Measurements from ENCODE around the gene LCAT.

Gene LCAT

GRCh38 chr16:67957622-67958021 lies 13.7 kb upstream of the LCAT start:
- no peak for DNase-seq (ENCODE audit: low spot score)
- no peak for TF ChIP-seq CTCF (IDR thresholded peaks at IDR 0.05; ENCODE audit: extremely low read depth, insufficient read depth, missing control alignments)
- in situ Hi-C loops (cut with MboI; ENCODE audit: low pct_unique_long_range_greater_than_20kb, low sequenced_read_pairs, unreplicated experiment): no loop called here

DNA sequence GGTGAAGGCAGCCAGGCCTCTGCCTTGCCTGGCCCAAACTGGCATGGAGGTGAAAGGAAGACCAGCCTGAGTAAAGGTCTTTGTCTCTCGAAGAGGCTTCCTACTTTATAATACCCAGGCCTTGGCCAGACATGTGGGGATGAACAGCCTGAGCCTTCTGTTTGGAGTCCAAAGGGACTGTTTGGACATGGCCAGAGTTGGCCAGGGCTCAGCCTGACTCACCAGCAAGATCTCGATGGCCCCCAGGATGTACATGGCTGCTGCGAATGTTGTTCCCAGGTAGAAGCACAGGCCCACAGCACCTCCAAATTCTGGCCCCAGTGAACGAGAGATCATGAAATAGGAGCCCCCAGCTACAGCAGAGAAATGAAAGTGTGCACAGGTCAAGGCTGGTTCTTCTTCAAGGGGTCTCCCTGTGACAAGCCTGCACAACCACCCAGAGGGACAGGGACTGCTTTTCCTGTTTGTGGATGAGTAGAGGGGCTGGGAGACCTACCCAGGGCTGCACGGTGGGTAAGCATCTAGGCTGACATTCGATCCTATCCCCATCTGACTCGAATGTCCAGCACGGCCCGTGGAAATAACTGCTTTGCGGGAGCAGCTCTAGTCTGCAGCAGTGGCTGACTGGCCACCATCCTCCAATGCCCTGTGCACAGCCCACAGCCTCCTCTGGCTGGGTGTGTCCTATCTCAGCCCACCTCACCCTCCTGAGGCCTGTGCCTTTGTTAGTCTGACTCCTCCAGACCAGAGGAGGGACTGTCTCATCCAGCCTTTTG lies 10.7 kb upstream of the LCAT start:
- in situ Hi-C loops (cut with MboI; ENCODE audit: low pct_unique_long_range_greater_than_20kb, low sequenced_read_pairs, unreplicated experiment): no loop called here
- no peak for TF ChIP-seq CTCF (IDR thresholded peaks at IDR 0.05; ENCODE audit: extremely low read depth, insufficient read depth, missing control alignments)
- no peak for DNase-seq (ENCODE audit: low spot score)

DNA sequence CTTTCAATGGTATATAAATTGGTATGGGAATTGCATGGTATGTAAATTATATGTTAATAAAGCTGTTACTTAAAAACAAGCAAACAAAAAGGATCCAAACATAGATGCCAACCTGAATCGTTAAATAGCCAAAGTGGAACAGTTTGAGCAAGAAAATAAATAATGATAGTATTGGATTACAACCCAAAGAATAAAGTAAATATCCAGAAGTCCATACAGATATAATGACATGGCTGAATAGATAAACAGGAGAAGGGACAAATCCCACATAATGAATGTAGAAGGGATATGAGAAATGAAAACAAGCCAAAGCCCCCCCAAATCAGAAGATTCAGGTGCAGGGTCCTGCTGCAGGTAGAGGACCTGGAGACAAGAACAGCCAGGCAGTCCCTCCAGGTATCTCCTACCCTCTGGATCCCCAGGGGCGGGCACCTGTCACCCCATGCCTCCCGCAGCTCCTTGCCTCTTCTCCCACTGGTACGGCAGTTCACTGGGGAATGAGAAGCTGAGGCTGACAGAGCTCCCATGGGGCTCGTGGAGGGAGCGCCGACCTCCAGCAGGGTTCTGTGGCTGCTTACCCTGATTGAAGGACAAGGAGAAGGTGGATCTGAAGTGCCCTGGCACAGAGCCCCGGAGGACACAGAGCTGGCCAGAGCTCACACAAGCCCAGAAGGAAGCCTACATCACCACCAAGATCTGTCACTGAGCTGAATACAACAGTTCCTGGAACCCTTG lies 9.9 kb upstream of the LCAT start:
- no peak for DNase-seq (ENCODE audit: low spot score)
- TF ChIP-seq CTCF (IDR thresholded peaks at IDR 0.05; ENCODE audit: extremely low read depth, insufficient read depth, missing control alignments): no peak
- in situ Hi-C loops (cut with MboI; ENCODE audit: low pct_unique_long_range_greater_than_20kb, low sequenced_read_pairs, unreplicated experiment): no loop called here

- TF ChIP-seq CTCF (IDR thresholded peaks at IDR 0.05; ENCODE audit: extremely low read depth, insufficient read depth, missing control alignments): no peak
- in situ Hi-C loops (cut with MboI; ENCODE audit: low pct_unique_long_range_greater_than_20kb, low sequenced_read_pairs, unreplicated experiment): no loop called here
- DNase-seq (ENCODE audit: low spot score): no peak
Measured at GRCh38 chr16:67951485-67951884, 7.6 kb upstream of the LCAT start.

DNA sequence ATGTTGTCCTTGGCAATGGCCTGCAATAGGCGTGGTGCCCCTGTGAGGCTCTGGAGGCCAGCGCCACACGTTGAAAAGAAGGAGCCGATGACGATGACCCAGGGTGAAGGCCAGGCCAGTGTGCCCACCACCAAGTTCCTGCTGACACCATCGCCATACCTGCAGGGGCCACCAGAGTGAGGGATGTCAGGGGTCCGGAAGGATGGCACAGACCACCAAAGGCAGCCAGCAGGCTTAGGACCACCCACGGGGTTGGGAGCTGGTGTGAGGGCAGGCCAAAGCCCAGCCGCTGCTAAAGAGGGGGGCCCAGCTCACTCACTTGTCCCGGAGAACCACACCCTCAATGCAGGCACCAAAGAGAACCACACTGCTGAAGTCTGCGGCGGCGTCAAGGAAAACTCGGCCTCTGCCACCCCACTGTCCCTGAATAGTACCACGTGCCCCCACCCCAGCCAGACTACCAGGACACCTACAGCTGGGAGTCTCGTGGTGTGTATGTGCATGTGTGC lies 6.5 kb upstream of the LCAT start:
- no peak for TF ChIP-seq CTCF (IDR thresholded peaks at IDR 0.05; ENCODE audit: extremely low read depth, insufficient read depth, missing control alignments)
- no peak for DNase-seq (ENCODE audit: low spot score)
- in situ Hi-C loops (cut with MboI; ENCODE audit: low pct_unique_long_range_greater_than_20kb, low sequenced_read_pairs, unreplicated experiment): no loop called here

DNA sequence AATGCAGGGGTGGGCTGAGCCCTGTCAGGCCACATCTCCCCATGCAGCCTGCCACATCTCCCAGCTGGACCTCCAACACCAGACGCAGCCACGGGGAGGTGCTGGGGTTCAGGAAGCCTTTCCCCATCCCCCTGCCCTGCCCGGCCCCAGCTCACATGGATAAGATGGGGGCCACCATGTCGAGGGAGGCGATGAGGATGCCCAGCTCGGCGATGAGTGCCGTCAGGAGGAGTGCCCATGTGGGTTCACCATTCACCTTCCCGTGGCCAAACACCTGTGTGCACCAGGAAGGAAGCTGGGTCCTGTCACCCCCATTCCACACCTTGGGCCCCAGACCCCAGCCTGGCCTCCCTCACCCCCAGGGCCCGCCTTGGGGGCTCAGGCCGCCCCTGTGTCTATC lies 5.7 kb upstream of the LCAT start:
- no peak for TF ChIP-seq CTCF (IDR thresholded peaks at IDR 0.05; ENCODE audit: extremely low read depth, insufficient read depth, missing control alignments)
- in situ Hi-C loops (cut with MboI; ENCODE audit: low pct_unique_long_range_greater_than_20kb, low sequenced_read_pairs, unreplicated experiment): no loop called here
- no peak for DNase-seq (ENCODE audit: low spot score)
